DMS153 treated with DMSO at 0.1 percent for 48 hours (cell line): ENCODE measurements around the gene OR2C3.
"Not testable (repeated sequence)": the region's sequence is repeated elsewhere in the genome, so short reads cannot be mapped to it uniquely, and the experiment has no call there.

ENCODE experiments used
- DNase-seq: peaks from one replicate; lab custom pipeline; 2025; ENCODE audit not compliant: unreplicated experiment; lab: John Stamatoyannopoulos, UW

OR2C3 gene

DNA sequence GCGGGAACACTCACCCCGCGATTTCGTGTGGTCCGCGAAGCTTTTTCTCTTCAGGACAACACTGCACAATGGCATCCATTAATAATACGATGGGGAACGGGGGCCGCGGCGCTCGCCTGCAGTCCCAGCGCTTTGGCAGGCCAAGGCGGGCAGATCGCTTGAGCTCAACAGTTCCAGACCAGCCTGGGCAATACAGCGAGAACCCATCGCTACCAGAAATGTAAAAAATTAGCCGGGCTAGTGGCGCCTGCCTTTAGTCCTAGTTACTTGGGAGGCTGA lies 17.7 kb downstream of the OR2C3 start:
- DNase-seq, result no peak

DNA sequence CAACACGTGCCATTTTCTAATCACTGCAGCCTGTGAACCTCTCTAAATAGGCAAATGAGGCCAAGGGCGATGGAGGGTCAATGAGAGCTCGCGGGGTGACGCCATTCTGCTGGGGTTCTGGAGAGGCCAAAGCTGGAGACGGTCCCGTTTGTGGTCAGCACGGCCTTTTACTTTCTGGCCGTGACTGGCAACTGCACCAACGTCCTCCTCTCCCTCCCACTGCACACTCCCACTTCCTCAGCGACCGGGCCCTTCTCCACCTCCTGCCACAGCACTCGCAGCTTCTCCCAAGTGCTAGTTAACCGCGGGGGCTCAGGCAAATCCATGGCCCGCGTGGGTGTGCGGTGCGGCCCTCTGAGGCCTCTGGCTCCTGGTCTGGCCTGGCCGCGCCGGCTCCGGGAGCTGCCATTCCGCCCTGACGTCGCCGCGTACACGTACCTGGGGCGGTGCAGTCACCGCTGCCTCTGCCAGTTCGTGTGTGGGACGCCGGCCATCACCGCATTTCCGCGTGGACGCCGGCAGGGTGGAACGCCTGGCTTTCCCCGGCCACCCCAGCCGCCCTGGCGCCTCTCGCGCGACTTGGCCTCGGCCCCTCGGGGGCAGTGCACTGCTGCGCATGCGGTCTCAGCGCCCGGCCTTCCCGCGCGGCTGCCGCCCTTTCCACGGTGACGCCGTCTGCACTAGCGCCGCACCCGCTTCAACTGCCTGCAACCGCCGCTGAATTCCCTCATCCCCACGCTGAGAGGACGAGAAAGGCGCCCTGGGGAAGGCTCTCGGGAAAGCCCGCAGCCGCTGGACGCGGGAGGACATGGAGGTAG lies 18.2 kb downstream of the OR2C3 start:
- no peak for DNase-seq

DNA sequence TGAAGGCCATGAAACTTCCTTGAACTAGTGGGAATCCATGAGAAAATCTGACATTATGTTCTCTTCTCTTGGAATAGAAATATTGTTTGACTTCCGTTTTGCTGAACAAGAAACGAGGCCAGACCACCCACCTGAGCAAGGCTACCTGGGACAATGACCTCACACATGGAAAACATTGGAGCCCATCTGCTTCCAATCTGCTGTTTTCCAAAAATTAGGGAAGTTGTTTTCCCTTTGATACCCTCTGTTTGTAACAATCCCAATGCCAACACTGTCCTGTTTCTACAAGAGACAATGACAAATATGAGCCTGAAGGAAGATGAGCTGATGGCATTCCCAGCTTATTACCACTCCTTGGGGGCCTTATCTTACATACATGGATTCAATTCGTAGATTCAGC lies 29.4 kb downstream of the OR2C3 start:
- no peak for DNase-seq

DNA sequence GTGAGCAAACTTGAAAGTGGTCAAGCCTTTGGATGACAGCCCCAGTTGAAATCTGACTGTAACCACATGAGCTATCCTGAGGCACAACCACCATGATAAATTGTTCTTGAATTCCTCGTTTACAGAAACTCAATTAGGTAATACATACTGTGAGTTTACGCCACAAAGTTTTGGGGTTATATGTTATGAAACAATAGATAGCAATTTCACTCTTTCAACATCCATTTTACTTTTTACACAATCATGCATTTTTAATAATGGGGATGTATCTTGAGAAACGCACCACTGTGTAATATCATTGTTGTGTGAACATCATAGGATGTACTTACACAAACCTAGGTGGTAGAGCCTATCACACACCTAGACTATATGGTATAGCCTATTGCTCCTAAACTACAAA lies 35.4 kb downstream of the OR2C3 start:
- no peak for DNase-seq

DNA sequence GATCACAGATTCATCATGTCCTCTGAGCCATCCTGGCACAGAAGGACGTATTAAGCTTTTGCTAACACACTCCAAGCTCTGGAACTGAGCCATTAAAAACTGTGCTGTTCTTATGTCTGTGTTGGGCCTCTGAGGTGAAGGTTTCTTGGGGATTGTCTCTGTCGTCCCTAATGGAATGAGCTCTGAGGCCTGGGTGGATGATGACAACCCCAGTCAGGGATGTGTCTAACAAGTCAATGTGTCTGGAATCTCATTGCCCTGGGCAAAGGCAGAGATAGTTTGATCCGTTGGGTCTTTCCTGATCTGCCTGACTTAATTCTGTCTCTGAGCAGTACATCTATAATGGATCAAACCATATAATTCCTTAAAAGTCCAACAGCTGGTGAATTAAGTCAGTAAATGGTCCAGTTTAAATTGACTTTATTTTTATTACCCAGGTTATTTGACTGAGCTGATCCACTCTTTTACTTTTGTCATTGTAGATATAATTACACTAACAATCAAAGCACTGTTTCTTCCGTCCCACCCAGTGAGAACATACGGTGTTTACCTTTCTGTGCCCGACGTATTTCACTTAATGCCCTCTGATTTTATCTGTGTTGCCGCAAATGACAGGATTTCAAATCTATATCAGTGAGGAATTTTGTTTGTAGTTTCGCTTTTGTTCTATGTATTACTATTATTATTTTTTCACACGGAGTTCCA lies 39.5 kb downstream of the OR2C3 start:
- no peak for DNase-seq

DNA sequence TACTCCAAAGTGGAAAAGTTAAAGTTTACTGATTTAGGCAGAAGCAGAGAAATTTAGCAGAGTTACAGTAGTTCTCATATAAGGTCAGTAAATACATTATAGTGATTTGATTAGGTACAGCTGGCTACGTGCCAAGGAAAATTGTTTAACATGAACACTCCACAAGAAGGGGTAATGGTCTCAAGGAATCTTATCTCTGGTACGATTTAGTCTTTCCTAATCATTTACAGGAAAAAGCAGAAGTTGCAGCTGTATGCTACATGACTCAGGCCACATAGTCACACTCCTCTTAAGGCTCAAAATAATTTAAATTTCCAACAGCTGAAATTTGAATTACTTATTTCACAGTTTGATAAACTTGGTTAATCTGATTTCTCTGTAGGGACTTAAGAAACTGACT lies 41.5 kb downstream of the OR2C3 start:
- no peak for DNase-seq

DNA sequence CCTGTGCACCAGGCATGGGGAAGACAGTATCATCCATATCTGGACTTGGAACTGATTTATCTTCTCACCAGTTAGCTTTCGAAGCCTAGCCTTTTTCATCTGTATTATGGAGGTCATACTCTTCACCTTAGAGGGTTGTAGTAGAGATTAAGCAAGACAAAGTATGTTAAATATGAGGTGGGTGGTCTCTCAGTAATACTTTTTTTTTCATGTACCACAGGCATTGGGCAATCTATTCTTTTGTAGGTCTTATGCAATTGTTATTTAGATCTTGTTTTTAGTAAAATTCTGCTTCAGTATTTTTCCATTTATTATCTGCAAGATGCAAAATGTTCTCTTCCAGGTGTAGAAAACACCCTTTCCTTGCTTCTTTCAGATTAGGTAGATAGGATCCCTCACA lies 43.1 kb downstream of the OR2C3 start:
- DNase-seq, result no peak

DNA sequence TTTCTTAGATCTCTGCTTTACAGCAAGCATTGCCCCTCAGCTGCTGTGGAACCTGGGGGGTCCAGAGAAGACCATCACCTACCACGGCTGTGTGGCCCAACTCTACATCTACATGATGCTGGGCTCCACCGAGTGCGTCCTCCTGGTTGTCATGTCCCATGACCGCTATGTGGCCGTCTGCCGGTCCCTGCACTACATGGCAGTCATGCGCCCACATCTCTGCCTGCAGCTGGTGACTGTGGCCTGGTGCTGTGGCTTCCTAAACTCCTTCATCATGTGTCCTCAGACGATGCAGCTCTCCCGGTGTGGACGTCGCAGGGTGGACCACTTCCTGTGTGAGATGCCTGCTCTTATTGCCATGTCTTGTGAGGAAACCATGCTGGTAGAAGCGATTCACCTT lies 44.9 kb downstream of the OR2C3 start:
- DNase-seq, result no peak

DNA sequence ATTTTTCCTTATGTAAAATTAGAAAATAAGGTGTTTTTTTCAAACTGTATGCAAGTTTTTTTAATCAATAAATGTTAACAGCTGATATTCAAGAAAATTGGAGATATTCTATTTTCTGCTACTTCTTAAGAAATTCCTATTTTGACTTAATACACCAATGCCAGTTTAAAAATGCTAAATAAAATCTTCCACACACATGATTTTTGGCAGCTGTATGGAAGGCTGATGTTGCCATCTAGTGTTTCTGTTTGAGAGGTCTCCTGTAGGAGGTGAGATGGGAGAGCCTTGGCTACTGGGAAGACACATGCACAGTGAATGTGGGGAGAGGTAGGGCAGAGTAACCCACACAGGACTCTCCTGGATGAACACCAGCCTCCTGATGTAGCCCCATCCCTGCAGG lies 49.2 kb downstream of the OR2C3 start:
- DNase-seq, result no peak

DNA sequence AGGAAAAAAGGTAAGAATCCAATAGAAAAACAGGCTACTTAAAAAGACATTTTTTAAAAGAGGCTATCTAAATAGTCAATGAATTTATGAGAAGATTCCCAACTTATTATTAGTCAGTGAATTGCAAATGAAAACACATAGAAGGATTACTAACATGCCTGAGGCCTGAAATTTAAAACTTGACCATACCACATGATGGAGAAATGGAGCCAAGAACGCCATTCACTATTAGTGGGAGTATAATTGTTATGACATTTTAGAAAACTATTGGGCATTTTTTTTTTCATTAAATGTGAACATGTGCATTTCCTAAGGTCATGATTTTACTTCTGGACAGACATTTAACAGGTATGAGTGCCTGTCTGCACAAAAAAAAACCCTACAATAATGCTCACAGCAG lies 53.5 kb downstream of the OR2C3 start:
- no peak for DNase-seq

DNA sequence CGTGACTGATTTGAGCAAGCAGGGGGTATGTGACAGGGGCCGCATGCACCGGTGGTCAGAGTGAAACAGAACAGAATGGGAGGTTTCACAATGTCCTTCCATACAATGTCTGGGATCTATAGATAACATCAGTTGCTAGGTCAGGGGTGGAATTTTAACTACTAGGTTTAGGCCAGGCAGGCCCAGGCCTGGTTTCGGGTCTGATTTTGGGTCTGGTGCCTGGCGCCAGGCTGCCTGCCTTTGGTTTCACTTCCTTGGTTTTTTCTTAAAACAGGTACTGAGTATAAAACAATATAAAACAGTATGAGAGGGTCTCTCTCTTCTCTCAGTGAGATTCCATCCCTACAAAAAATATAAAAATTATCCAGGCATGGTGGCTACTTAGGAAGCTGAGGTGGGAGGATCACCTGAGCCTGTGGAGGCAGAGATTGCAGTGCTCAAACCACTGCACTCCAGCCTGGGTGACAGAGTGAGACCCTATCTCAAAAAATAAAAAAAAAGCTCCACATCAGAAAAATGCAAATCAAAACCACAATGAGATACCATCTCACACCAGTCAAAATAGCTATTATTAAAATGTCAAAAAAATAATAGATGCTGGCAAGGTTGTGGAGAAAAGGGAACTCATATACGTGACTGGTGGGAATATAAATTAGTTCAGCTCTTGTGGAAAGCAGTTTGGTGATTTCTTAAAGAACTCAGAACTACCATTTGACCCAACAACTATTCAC lies 59.7 kb downstream of the OR2C3 start:
- not testable (repeated sequence) for DNase-seq

DNA sequence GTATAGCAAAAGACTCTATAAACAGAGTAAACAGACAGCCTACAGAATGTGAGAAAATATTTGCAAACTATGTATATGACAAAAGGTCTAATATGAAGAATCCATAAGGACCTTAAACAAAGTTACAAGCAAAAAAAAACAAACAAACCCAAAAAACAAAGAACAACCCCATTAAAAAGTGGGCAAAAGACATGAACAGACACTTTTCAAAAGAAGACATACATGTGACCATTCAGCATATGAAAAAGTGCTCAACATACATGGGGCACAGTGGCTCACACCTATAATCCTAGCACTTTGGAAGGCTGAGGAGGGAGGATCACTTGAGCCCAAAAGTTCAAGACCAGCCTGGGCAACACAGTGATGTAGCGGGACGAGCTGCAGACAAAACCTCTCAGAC lies 60.4 kb downstream of the OR2C3 start:
- DNase-seq, result no peak
